ENCODE measurements around the gene PRR30. TPM values are rescaled to one million over a fixed set of nuclear protein-coding genes. Genes with fewer than 3 reads are reported as not detected.
"Not testable (repeated sequence)": the region's sequence is repeated elsewhere in the genome, so short reads cannot be mapped to it uniquely, and the experiment has no call there.

The PRR30 gene
- total RNA-seq, 4 donors from 2014 or later: not detected

GRCh38 chr2:27179344-27180000 is 40.3 kb upstream of the PRR30 start:
- H3K36me3 ChIP-seq: no peaks in the 10 kb centered on the region
- H3K4me3 ChIP-seq: no peak overlapping the region
- no peaks in the 10 kb centered on the region for H3K27me3 ChIP-seq
- no peak for DNase-seq
- TF ChIP-seq POLR2A (IDR thresholded peaks at IDR 0.05) (no peak), CTCF (IDR thresholded peaks at IDR 0.05) (no peak)
- no peaks in the 10 kb centered on the region for H3K9me3 ChIP-seq
- no peaks in the 10 kb centered on the region for H3K4me1 ChIP-seq
- peak overlapping the region in 3 of 4 donors; percentile 11 to 50 (median 17) for H3K27ac ChIP-seq

GRCh38 chr2:27178469-27178868 is 39.3 kb upstream of the PRR30 start:
- TF ChIP-seq CTCF (IDR thresholded peaks at IDR 0.05) (no peak), POLR2A (IDR thresholded peaks at IDR 0.05) (no peak)

GRCh38 chr2:27177441-27178351 is 38.5 kb upstream of the PRR30 start:
- H3K9me3 ChIP-seq: no peaks in the 10 kb centered on the region
- no peaks in the 10 kb centered on the region for H3K27me3 ChIP-seq
- H3K4me3 ChIP-seq: no peak overlapping the region
- no peak for DNase-seq
- no peak for TF ChIP-seq CTCF (IDR thresholded peaks at IDR 0.05)
- TF ChIP-seq POLR2A (IDR thresholded peaks at IDR 0.05): no peak
- no peaks in the 10 kb centered on the region for H3K4me1 ChIP-seq
- no peak overlapping the region for H3K27ac ChIP-seq
- H3K36me3 ChIP-seq: no peaks in the 10 kb centered on the region

More at GRCh38 chr2:27178469-27178868, 39.3 kb upstream of the PRR30 start:
- no peaks in the 10 kb centered on the region for H3K9me3 ChIP-seq
- no peaks in the 10 kb centered on the region for H3K27me3 ChIP-seq
- no peak overlapping the region for H3K27ac ChIP-seq
- no peak for DNase-seq
- no peaks in the 10 kb centered on the region for H3K36me3 ChIP-seq
- H3K4me3 ChIP-seq: no peak overlapping the region
- no peaks in the 10 kb centered on the region for H3K4me1 ChIP-seq

- H3K9me3 ChIP-seq, H3K27me3 ChIP-seq, H3K36me3 ChIP-seq, H3K4me3 ChIP-seq, H3K27ac ChIP-seq, DNase-seq, H3K4me1 ChIP-seq: not testable (repeated sequence)
These were observed 36.6 kb upstream of the PRR30 start for GRCh38 chr2:27175781-27176180.

GRCh38 chr2:27175330-27175729 is 36.1 kb upstream of the PRR30 start:
- no peak overlapping the region for H3K4me3 ChIP-seq
- no peaks in the 10 kb centered on the region for H3K27me3 ChIP-seq
- TF ChIP-seq CTCF (IDR thresholded peaks at IDR 0.05) (no peak), POLR2A (IDR thresholded peaks at IDR 0.05) (no peak)
- peaks cover 0 to 5% (median 0%) of the 10 kb centered on the region in 4 donors for H3K4me1 ChIP-seq
- no peak overlapping the region for H3K27ac ChIP-seq
- DNase-seq: no peak
- no peaks in the 10 kb centered on the region for H3K9me3 ChIP-seq
- H3K36me3 ChIP-seq: no peaks in the 10 kb centered on the region

GRCh38 chr2:27174638-27175037 is 35.4 kb upstream of the PRR30 start:
- no peaks in the 10 kb centered on the region for H3K27me3 ChIP-seq
- no peaks in the 10 kb centered on the region for H3K36me3 ChIP-seq
- no peak for TF ChIP-seq CTCF (IDR thresholded peaks at IDR 0.05)
- TF ChIP-seq POLR2A (IDR thresholded peaks at IDR 0.05): no peak
- DNase-seq: no peak
- peaks cover 0 to 12% (median 1%) of the 10 kb centered on the region in 4 donors for H3K4me1 ChIP-seq
- H3K9me3 ChIP-seq: no peaks in the 10 kb centered on the region
- no peak overlapping the region for H3K27ac ChIP-seq
- H3K4me3 ChIP-seq: no peak overlapping the region

All from Peyer's patch (tissue), 4 donors.